ENCODE results near the gene CENPU.
"Not testable (repeated sequence)": the region's sequence is repeated elsewhere in the genome, so short reads cannot be mapped to it uniquely, and the experiment has no call there.

CENPU gene

GRCh38 chr4:184751585-184751956 lies 17.7 kb upstream of the CENPU start:
- DNase-seq, result no peak

- no peak for DNase-seq
Measured at GRCh38 chr4:184750926-184751584, 17.2 kb upstream of the CENPU start.

GRCh38 chr4:184748251-184748652 lies 14.4 kb upstream of the CENPU start:
- peak; percentile 54 for DNase-seq

- DNase-seq, result no peak
Measured at GRCh38 chr4:184747034-184747830, 13.3 kb upstream of the CENPU start.

GRCh38 chr4:184745831-184746795 lies 12.2 kb upstream of the CENPU start:
- peak; percentile 61 for DNase-seq

GRCh38 chr4:184744236-184744635 lies 10.3 kb upstream of the CENPU start:
- no peak for DNase-seq

- DNase-seq, result no peak
Measured at GRCh38 chr4:184743650-184744049, 9.8 kb upstream of the CENPU start.

GRCh38 chr4:184741651-184742050 lies 7.8 kb upstream of the CENPU start:
- not testable (repeated sequence) for DNase-seq

- no peak for DNase-seq
Measured at GRCh38 chr4:184740980-184741391, 7.1 kb upstream of the CENPU start.

GRCh38 chr4:184739575-184739974 lies 5.7 kb upstream of the CENPU start:
- DNase-seq, result not testable (repeated sequence)

GRCh38 chr4:184734758-184735157 lies 862 bp upstream of the CENPU start:
- no peak for DNase-seq

- no peak for DNase-seq
Measured at GRCh38 chr4:184732126-184732525, 1.8 kb downstream of the CENPU start.

- no peak for DNase-seq
Measured at GRCh38 chr4:184731056-184731455, 2.8 kb downstream of the CENPU start.

GRCh38 chr4:184729946-184730345 lies 4.0 kb downstream of the CENPU start:
- no peak for DNase-seq

- DNase-seq, result no peak
Measured at GRCh38 chr4:184728858-184729257, 5.0 kb downstream of the CENPU start.

GRCh38 chr4:184727430-184727829 lies 6.5 kb downstream of the CENPU start:
- DNase-seq, result no peak

GRCh38 chr4:184722798-184723197 lies 11.1 kb downstream of the CENPU start:
- no peak for DNase-seq

GRCh38 chr4:184721254-184721653 lies 12.6 kb downstream of the CENPU start:
- no peak for DNase-seq

GRCh38 chr4:184719407-184719806 lies 14.5 kb downstream of the CENPU start:
- DNase-seq, result no peak

GRCh38 chr4:184715526-184715925 lies 18.4 kb downstream of the CENPU start:
- DNase-seq, result no peak

GRCh38 chr4:184713887-184714286 lies 20.0 kb downstream of the CENPU start:
- DNase-seq, result no peak

GRCh38 chr4:184712322-184712721 lies 21.6 kb downstream of the CENPU start:
- no peak for DNase-seq

GRCh38 chr4:184706453-184706852 lies 27.4 kb downstream of the CENPU start:
- DNase-seq, result no peak

Data from NCI-H1694 (cell line).